DND-41 (cell line): ENCODE measurements around the gene PDE4D.

ENCODE experiments used
- CTCF ChIP-seq: IDR thresholded peaks from 2 replicates; pipeline ENCODE4 v1.5.1; 2012; ENCODE audit warnings: borderline replicate concordance, low read length, moderate library complexity, mild to moderate bottlenecking; ENCODE audit not compliant: poor library complexity, severe bottlenecking; ENCODE audit errors: extremely low read depth
- EZH2 ChIP-seq: IDR thresholded peaks from 3 replicates; pipeline ENCODE4 v1.6.1; 2012; ENCODE audit warnings: borderline replicate concordance, low read depth, mild to moderate bottlenecking, moderate library complexity, low read length, inconsistent platforms; ENCODE audit not compliant: severe bottlenecking

- no peak for TF ChIP-seq CTCF
- TF ChIP-seq EZH2: no peak
Measured at GRCh38 chr5:59179704-59180103, 713.8 kb downstream of the PDE4D start.
